HepG2 (cell line): ENCODE results near the gene MRGPRE. TPM values are rescaled to one million over a fixed set of nuclear protein-coding genes. Genes with fewer than 3 reads are reported as not detected.
"Not testable (repeated sequence)": the region's sequence is repeated elsewhere in the genome, so short reads cannot be mapped to it uniquely, and the experiment has no call there.

Experiments
- ATAC-seq: fragments of 200-7000 bp; cut with Tn5 transposase; 3 replicates; pipeline ENCODE4 v1.9.1; 2020; ENCODE audit warnings: mild to moderate bottlenecking, moderate library complexity
- BruUV-seq: library from RNA; stranded (reverse); fragments of 400-500 nt; replicated peaks from 2 replicates; lab custom pipeline; 2021; lab: Mats Ljungman, UMichigan
- CTCF ChIA-PET: fragments of 300-600 bp; formaldehyde crosslinking; extraction: SDS; loops from one replicate; lab custom pipeline; 2021; ENCODE audit warnings: low total read pairs, inconsistent platforms, low intra/inter-chr PET ratio; lab: Yijun Ruan, JAX
- POLR2A ChIA-PET: fragments of 350-600 bp; sonication (Branson Sonifier 250); formaldehyde crosslinking; loops from one replicate; lab custom pipeline; 2020; ENCODE audit warnings: antibody characterized with exemption, inconsistent platforms; lab: Yijun Ruan, JAX
- DNase-seq: peaks from one replicate; pipeline ENCODE4 v3.0.0-alpha.2; 2015; ENCODE audit warnings: low spot score
- FAIRE-seq: peaks from 3 replicates; lab custom pipeline; 2011; peaks lifted over from hg19 to GRCh38; lab: Jason Lieb, UNC
- H2AFZ ChIP-seq: one replicate; pipeline ENCODE4 v1.6.1; 2011; ENCODE audit warnings: low read length, inconsistent platforms
- H3K27ac ChIP-seq: fragments of 300-600 bp; 3 replicates; pipeline ENCODE4 v1.8.0; 2011; ENCODE audit warnings: mixed run types, mild to moderate bottlenecking, mixed read lengths, low read length, inconsistent platforms; ENCODE audit not compliant: insufficient read depth; ENCODE audit errors: extremely low read length
- H3K27me3 ChIP-seq, 2 experiments: fragments of 200-600 bp in 1 of 2; 2 replicates in 1 of 2; 3 replicates in 1 of 2; pipeline versions ENCODE4 v1.6.0 to v1.8.0; 2011; ENCODE audit warnings: low read length in 2 of 2, mild to moderate bottlenecking in 2 of 2, moderate library complexity in 2 of 2, inconsistent platforms in 1 of 2; ENCODE audit not compliant: insufficient read depth in 2 of 2, control insufficient read depth in 1 of 2
- H3K36me3 ChIP-seq, 2 experiments: fragments of 200-600 bp in 1 of 2; replicated peaks in 1 of 2; 2 replicates in 1 of 2; 3 replicates in 1 of 2; pipeline versions ENCODE4 v1.5.1 to v1.8.0; 2011; ENCODE audit warnings: low read length in 2 of 2, inconsistent platforms in 1 of 2; ENCODE audit not compliant: insufficient read depth in 2 of 2, control insufficient read depth in 1 of 2
- H3K4me1 ChIP-seq: 2 replicates; pipeline ENCODE4 v1.5.1; 2012; ENCODE audit warnings: low read length, inconsistent platforms; ENCODE audit not compliant: insufficient read depth
- H3K4me2 ChIP-seq: 2 replicates; pipeline ENCODE4 v1.6.0; 2011; ENCODE audit warnings: low read depth, low read length, inconsistent platforms
- H3K4me3 ChIP-seq, 3 experiments: fragments of 200-600 bp in 1 of 3; sonication (generic), shearing (Covaris generic) in 1 of 3; replicated peaks in 1 of 3; 2 replicates each; pipeline ENCODE4 v1.5.1; 2011 to 2016; ENCODE audit warnings: low read length in 3 of 3, inconsistent platforms in 2 of 3, low read depth in 2 of 3, mild to moderate bottlenecking in 2 of 3, control low read depth in 1 of 3, mixed read lengths in 1 of 3; ENCODE audit not compliant: insufficient read depth in 1 of 3
- H3K79me2 ChIP-seq: one replicate; pipeline ENCODE4 v1.6.1; 2011; ENCODE audit warnings: low read length, inconsistent platforms; ENCODE audit not compliant: insufficient read depth
- H3K9ac ChIP-seq: 2 replicates; pipeline ENCODE4 v1.6.0; 2011; ENCODE audit warnings: mild to moderate bottlenecking, low read depth, low read length, inconsistent platforms; ENCODE audit not compliant: insufficient read depth
- H3K9me3 ChIP-seq: 2 replicates; pipeline ENCODE4 v1.5.1; 2012; ENCODE audit warnings: mild to moderate bottlenecking, low read length
- H4K20me1 ChIP-seq: 2 replicates; pipeline ENCODE4 v1.6.0; 2011; ENCODE audit warnings: inconsistent platforms, mild to moderate bottlenecking, low read length, moderate library complexity; ENCODE audit not compliant: insufficient read depth
- WGBS: methylation state at CpG from one replicate; pipeline ENCODE4 v1.1.6; 2017; ENCODE audit warnings: low lambda C conversion rate; 5-methylcytosine and 5-hydroxymethylcytosine counted together
- in situ Hi-C: cut with HindIII; loops from 2 replicates; pipeline ENCODE4 v1.10.0; 2017; ENCODE audit warnings: low pct_unique_long_range_greater_than_20kb; ENCODE audit not compliant: extremely low pct_ligation_motif_present
- intact Hi-C: fragments of 100-400 bp; cut with micrococcal nuclease; formaldehyde crosslinking; loops from one replicate; pipeline ENCODE4 v1.10.0; 2022; ENCODE audit not compliant: unreplicated experiment
- polyA plus RNA-seq, 8 experiments: library from polyadenylated mRNA; depleted of rRNA in 3 of 8; stranded (reverse) in 7 of 8; unstranded in 1 of 8; fragments of >200 nt; fragmentation: Illumina TruSeq in 4 of 8; extraction: Trizol in 4 of 8; gene quantifications; 2 replicates each; pipeline versions ENCODE4 v1.2.1 to v1.2.3, GENCODE V29; 2011 to 2016; ENCODE audit warnings: low read depth in 4 of 8, missing spikeins in 1 of 8, mixed read lengths in 1 of 8; ENCODE audit not compliant: insufficient read depth in 1 of 8
- total RNA-seq, 5 experiments: library from RNA; depleted of rRNA; stranded (reverse); fragments of >200 nt; fragmentation: Illumina TruSeq; extraction: Trizol; gene quantifications; 2 replicates each; pipeline ENCODE4 v1.2.3, GENCODE V29; 2016; ENCODE audit warnings: low read depth in 1 of 5

MRGPRE gene
- total and polyA plus RNA-seq, 2 of the 13 experiments (the other 11 are each of a cell fraction or from before 2014, with no cell fraction given): not detected

DNA sequence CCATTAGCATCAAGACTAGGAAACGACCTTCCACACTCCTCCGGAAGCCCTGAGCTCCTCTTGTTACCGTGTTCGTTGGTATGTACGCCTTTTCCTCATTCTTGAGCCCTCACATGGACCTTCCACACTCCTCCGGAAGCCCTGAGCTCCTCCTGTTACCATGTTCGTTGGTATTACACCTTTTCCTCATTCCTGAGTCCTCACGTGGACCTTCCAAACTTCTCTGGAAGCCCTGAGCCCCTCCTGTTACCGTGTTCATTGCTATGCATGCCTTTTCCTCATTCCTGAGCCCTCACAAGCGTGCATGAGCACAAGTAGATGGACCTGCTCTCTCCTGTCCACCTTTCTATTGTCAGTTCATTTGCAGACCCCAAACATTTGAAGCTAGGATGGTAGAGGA, 48.4 kb upstream of the MRGPRE start:
- ATAC-seq, CTCF ChIA-PET, FAIRE-seq: not testable (repeated sequence)

DNA sequence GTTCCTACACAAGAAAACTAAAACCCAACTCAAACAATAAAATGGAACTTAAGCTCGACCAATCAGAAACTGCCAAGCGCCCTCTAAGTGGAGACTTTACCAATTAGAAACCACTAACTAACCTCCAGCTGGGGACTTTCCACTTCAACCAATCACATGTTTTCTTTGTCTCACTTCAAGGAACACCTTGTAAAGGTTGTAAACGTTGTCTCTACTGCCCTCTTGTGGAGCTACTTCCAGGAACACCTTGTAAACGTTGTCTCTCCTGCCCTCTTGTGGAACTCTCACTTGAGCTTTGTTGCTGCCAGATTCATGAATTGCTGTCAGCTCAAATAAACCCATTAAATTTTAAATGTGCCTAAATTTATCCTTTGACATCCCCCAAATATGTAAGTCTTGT, 46.7 kb upstream of the MRGPRE start:
- H3K27ac ChIP-seq, H2AFZ ChIP-seq, H3K4me2 ChIP-seq, H3K36me3 ChIP-seq, H3K4me1 ChIP-seq, in situ Hi-C loops, H3K9me3 ChIP-seq, H3K27me3 ChIP-seq, BruUV-seq, H3K9ac ChIP-seq, POLR2A ChIA-PET, H3K79me2 ChIP-seq, intact Hi-C loops, DNase-seq, H3K4me3 ChIP-seq, CTCF ChIA-PET, H4K20me1 ChIP-seq: not testable (repeated sequence)
- no CpG with 5 or more reads among the region's 4 CpGs for WGBS
- FAIRE-seq: peak; percentile 96
- ATAC-seq: peak; percentile 31; the same call in 1 of the 3 replicates

More for the DNA sequence above, 48.4 kb upstream of the MRGPRE start:
- H3K9ac ChIP-seq, H3K27ac ChIP-seq, intact Hi-C loops, in situ Hi-C loops, DNase-seq, H3K4me3 ChIP-seq, H2AFZ ChIP-seq, POLR2A ChIA-PET, H3K79me2 ChIP-seq, H3K27me3 ChIP-seq, H4K20me1 ChIP-seq, H3K9me3 ChIP-seq, H3K36me3 ChIP-seq, H3K4me1 ChIP-seq, H3K4me2 ChIP-seq, BruUV-seq: not testable (repeated sequence)
- no CpG with 5 or more reads among the region's 10 CpGs for WGBS

- H3K4me1 ChIP-seq, ATAC-seq, DNase-seq, BruUV-seq, H4K20me1 ChIP-seq, intact Hi-C loops, CTCF ChIA-PET, POLR2A ChIA-PET, H3K4me3 ChIP-seq, FAIRE-seq, H3K9me3 ChIP-seq, in situ Hi-C loops, H3K9ac ChIP-seq, H3K4me2 ChIP-seq, H2AFZ ChIP-seq, H3K27ac ChIP-seq, H3K36me3 ChIP-seq, H3K27me3 ChIP-seq, H3K79me2 ChIP-seq: not testable (repeated sequence)
- no CpG with 5 or more reads among the region's 8 CpGs for WGBS
Observed at GRCh38 chr11:3273629-3274028, 41.4 kb upstream of the MRGPRE start.

- H3K9ac ChIP-seq, ATAC-seq: not testable (repeated sequence)
Observed at GRCh38 chr11:3262548-3262947, 30.3 kb upstream of the MRGPRE start.

More at GRCh38 chr11:3262548-3262947, 30.3 kb upstream of the MRGPRE start:
- BruUV-seq, intact Hi-C loops, CTCF ChIA-PET, DNase-seq, POLR2A ChIA-PET, FAIRE-seq, H3K27ac ChIP-seq, H3K36me3 ChIP-seq, H3K4me1 ChIP-seq, H4K20me1 ChIP-seq, H2AFZ ChIP-seq, H3K4me3 ChIP-seq, H3K27me3 ChIP-seq, H3K4me2 ChIP-seq, H3K79me2 ChIP-seq, in situ Hi-C loops, H3K9me3 ChIP-seq: not testable (repeated sequence)
- WGBS: 11% methylated on average over 4 of the region's 7 CpGs
